LNCaP clone FGC (cell line): ENCODE measurements around the gene NES.
A peak's percentile ranks its signal among the peaks of the same experiment; 100 is the strongest.

Experiments
- DNase-seq: peaks from one replicate; pipeline ENCODE4 v3.0.0-alpha.2; 2011; ENCODE audit warnings: low read depth
- H3K4me3 ChIP-seq: 2 replicates; pipeline ENCODE4 v1.5.1; 2011; ENCODE audit warnings: mild to moderate bottlenecking, low read depth, low read length, control low read depth
- TF ChIP-seq, protein P1 (sequence below): IDR thresholded peaks from 2 replicates; pipeline ENCODE4 v1.5.1; 2012; ENCODE audit warnings: mild to moderate bottlenecking; ENCODE audit not compliant: control insufficient read depth, insufficient read depth; ENCODE audit errors: extremely low read depth

The NES gene, protein sequence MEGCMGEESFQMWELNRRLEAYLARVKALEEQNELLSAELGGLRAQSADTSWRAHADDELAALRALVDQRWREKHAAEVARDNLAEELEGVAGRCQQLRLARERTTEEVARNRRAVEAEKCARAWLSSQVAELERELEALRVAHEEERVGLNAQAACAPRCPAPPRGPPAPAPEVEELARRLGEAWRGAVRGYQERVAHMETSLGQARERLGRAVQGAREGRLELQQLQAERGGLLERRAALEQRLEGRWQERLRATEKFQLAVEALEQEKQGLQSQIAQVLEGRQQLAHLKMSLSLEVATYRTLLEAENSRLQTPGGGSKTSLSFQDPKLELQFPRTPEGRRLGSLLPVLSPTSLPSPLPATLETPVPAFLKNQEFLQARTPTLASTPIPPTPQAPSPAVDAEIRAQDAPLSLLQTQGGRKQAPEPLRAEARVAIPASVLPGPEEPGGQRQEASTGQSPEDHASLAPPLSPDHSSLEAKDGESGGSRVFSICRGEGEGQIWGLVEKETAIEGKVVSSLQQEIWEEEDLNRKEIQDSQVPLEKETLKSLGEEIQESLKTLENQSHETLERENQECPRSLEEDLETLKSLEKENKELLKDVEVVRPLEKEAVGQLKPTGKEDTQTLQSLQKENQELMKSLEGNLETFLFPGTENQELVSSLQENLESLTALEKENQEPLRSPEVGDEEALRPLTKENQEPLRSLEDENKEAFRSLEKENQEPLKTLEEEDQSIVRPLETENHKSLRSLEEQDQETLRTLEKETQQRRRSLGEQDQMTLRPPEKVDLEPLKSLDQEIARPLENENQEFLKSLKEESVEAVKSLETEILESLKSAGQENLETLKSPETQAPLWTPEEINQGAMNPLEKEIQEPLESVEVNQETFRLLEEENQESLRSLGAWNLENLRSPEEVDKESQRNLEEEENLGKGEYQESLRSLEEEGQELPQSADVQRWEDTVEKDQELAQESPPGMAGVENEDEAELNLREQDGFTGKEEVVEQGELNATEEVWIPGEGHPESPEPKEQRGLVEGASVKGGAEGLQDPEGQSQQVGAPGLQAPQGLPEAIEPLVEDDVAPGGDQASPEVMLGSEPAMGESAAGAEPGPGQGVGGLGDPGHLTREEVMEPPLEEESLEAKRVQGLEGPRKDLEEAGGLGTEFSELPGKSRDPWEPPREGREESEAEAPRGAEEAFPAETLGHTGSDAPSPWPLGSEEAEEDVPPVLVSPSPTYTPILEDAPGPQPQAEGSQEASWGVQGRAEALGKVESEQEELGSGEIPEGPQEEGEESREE (N-terminal part only)

DNA sequence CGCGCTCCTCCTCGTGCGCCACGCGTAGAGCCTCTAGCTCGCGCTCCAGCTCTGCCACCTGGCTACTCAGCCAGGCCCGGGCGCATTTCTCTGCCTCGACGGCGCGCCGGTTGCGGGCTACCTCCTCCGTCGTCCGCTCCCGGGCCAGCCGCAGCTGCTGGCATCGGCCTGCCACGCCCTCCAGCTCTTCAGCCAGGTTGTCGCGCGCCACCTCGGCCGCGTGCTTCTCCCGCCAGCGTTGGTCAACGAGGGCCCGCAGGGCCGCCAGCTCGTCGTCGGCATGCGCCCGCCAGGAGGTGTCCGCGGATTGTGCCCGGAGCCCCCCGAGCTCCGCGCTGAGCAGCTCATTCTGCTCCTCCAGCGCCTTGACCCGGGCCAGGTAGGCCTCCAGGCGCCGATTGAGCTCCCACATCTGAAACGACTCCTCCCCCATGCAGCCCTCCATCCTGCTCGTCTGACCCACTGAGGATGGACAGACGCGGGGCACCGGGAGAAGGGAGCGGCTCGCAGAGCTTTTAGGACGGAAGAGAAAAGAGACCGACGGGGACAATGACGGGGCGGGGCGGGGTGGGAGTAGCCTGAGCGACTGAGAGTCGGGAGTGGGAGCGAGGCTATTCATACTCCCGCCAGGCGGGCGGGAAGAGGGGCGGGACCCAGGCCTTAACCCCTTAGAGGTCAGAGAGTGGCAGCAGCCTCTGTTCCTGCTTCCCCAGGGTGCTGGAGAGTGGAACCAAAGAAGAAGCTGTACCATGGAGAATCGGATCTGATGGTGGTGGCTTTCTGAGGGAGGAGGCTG is at the start of gene NES:
Gene NES, minus strand, starts transcription at position 588 of the 796 bp plus-strand sequence. Its CDS starts 143 bp downstream, at position 445.
- TF ChIP-seq, protein P1, sequence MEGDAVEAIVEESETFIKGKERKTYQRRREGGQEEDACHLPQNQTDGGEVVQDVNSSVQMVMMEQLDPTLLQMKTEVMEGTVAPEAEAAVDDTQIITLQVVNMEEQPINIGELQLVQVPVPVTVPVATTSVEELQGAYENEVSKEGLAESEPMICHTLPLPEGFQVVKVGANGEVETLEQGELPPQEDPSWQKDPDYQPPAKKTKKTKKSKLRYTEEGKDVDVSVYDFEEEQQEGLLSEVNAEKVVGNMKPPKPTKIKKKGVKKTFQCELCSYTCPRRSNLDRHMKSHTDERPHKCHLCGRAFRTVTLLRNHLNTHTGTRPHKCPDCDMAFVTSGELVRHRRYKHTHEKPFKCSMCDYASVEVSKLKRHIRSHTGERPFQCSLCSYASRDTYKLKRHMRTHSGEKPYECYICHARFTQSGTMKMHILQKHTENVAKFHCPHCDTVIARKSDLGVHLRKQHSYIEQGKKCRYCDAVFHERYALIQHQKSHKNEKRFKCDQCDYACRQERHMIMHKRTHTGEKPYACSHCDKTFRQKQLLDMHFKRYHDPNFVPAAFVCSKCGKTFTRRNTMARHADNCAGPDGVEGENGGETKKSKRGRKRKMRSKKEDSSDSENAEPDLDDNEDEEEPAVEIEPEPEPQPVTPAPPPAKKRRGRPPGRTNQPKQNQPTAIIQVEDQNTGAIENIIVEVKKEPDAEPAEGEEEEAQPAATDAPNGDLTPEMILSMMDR, result no peak
- no peak for DNase-seq
- H3K4me3 ChIP-seq, result no peak within 1 kb of the TSS

DNA sequence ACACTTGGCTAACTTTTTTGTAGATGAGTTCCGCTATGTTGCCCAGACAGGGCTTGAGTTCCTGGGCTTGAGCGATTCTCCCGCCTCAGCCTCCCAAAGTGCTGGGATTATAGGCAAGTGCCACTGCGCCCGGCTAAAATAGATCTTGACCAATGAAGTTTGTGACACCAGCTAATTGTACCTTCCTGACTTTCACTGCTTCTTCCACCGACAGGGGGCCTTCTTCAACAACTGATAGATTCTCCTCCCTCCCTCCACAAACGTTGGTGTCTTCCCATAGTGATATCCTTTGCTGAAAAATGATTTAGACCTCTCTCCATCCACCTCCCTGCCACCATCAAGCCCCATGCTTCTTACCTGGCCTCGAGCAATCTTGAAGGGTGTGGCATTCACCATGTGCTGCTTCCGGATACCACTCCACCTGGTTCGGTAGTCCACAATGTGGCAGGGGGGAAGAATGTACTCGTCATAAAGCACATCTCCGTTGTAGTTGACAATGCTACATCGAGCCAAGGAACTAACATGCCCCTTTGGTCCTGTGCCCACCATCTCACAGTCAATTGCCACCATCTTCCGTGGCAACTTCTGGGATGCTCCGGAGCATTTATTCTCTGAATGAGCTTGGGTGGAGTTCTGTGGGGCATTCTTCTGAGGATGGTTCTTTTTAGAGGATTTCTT is 49.5 kb upstream of the NES start:
- no peak for DNase-seq
- TF ChIP-seq, protein P1, result peak; percentile 72
- peak overlapping the region; percentile 100 for H3K4me3 ChIP-seq

DNA sequence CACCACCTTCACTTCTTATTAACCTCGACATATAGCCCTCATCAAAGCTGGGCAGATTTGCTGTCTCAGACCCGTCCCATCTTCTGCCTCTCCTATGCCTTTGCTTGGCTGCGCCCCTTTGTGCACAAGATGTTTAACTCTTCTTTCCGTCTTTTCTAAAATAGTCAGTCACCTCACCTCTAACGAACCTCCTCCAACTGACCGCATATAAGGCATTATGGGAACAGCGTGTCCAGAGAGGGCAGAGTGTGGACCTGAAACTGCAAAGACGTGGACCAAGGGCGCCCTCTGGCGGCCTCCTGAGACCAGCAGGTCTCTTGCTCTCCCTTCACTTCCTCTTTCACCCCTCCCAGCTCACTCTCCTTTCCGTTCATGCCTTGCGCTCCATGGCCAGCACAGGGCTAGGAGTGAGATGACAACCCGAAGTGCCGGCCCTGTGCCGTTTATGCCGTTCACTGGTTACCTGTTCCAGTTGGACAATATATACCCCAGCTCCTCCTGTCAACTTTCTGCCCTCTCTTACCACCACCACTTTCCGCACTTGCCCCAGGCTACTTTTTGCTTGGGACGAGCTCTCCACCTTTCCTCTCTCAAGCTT is 48.6 kb upstream of the NES start:
- TF ChIP-seq, protein P1, result peak; percentile 96
- peak overlapping the region; percentile 100 for H3K4me3 ChIP-seq

DNA sequence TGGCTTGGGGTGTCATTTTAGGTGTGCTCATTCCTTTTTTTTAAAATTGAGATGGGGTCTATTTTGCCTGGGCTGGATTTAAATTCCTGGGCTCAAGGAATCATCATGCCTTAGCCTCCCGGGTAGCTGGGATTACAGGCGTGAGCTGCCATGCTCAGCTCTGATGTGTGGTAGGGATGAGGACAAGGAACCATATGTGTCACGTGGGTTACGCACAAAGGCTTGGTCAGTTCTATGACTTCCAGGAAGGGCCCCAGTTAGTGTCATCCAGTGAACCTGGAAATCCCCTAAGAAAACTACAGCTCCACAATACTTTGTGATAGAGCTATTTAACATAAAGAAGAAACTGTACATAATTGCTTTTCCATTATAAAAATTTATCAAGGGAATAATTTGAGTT is 44.3 kb upstream of the NES start:
- DNase-seq, result no peak
- TF ChIP-seq, protein P1, result no peak
- no peak overlapping the region for H3K4me3 ChIP-seq

More for the DNA sequence above, 48.6 kb upstream of the NES start:
- no peak for DNase-seq

DNA sequence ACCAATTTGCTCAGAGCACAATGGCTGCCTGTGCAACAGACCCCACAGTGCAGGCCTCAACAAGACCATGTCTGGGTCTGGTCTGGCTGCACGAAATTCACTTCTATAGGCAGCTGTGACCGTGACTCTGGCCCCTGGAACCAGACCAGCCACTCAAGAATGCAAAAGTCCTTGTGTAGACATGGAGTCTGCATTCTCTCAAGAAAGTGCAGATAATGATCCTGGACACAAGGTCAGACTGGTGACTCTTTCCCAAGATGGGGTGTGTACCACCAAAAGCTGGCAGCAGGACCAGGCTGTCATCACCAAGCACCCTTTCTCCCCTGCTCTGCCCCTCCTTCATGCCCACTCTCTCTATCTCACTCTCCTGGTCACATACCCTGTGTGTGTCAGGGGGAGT is 43.9 kb upstream of the NES start:
- H3K4me3 ChIP-seq, result no peak overlapping the region
- no peak for DNase-seq
- TF ChIP-seq, protein P1, result no peak
